K562 (cell line): Measurements from ENCODE around the gene ERAL1. TPM values are rescaled to one million over a fixed set of nuclear protein-coding genes. Genes with fewer than 3 reads are reported as not detected.

Experiments
- ARNT ChIP-seq, 2 experiments: fragments of 450-650 bp; IDR thresholded peaks; 2 replicates each; pipeline ENCODE4 v1.6.1; 2016; ENCODE audit warnings: mild to moderate bottlenecking in 1 of 2
- ATF7 ChIP-seq: fragments of 450-650 bp; IDR thresholded peaks from 2 replicates; pipeline ENCODE4 v1.7.1; 2014; ENCODE audit warnings: mild to moderate bottlenecking, moderate library complexity
- CBFB ChIP-seq: sonication (generic); formaldehyde crosslinking; IDR thresholded peaks from 2 replicates; pipeline ENCODE4 v1.4.0; 2020; ENCODE audit warnings: mild to moderate bottlenecking, missing genetic modification reagents
- E2F8 ChIP-seq: fragments of 450-650 bp; IDR thresholded peaks from 2 replicates; pipeline ENCODE4 v1.7.1; 2018; ENCODE audit warnings: mild to moderate bottlenecking, low read depth; ENCODE audit not compliant: partially characterized antibody
- GATAD2A ChIP-seq: fragments of 450-650 bp; IDR thresholded peaks from 2 replicates; pipeline ENCODE4 v1.6.1; 2017
- HDAC1 ChIP-seq, 2 experiments: fragments of 450-650 bp; IDR thresholded peaks; 2 replicates each; pipeline ENCODE4 v1.6.1; 2016 to 2017; ENCODE audit warnings: inconsistent platforms in 1 of 2, mild to moderate bottlenecking in 1 of 2, moderate library complexity in 1 of 2
- HDAC8 ChIP-seq: fragments of 450-650 bp; IDR thresholded peaks from 2 replicates; pipeline ENCODE4 v1.6.1; 2016; ENCODE audit warnings: mild to moderate bottlenecking, missing genetic modification characterization, moderate library complexity, missing compliant biosample characterization
- HMGN3 ChIP-seq: IDR thresholded peaks from 2 replicates; pipeline ENCODE4 v1.6.1; 2011; ENCODE audit warnings: borderline replicate concordance, low read depth, mild to moderate bottlenecking, mixed read lengths, low read length; ENCODE audit not compliant: insufficient read length; ENCODE audit errors: extremely low read depth
- MED1 ChIP-seq: sonication (generic); formaldehyde crosslinking; IDR thresholded peaks from 2 replicates; pipeline ENCODE4 v1.8.1; 2023; ENCODE audit warnings: missing genetic modification reagents, borderline replicate concordance
- NCOA4 ChIP-seq: fragments of 450-650 bp; IDR thresholded peaks from 2 replicates; pipeline ENCODE4 v1.6.1; 2018; ENCODE audit warnings: mild to moderate bottlenecking; ENCODE audit not compliant: partially characterized antibody
- NR2C1 ChIP-seq, 2 experiments: fragments of 450-650 bp; IDR thresholded peaks; 2 replicates each; pipeline ENCODE4 v1.6.1; 2017; ENCODE audit warnings: mild to moderate bottlenecking in 2 of 2, antibody characterized with exemption in 1 of 2, inconsistent platforms in 1 of 2, missing compliant biosample characterization in 1 of 2, missing genetic modification characterization in 1 of 2
- NR2C2 ChIP-seq, 2 experiments: fragments of 200-800 bp in 1 of 2; sonication (Bioruptor generic) in 1 of 2; sonication (generic) in 1 of 2; formaldehyde crosslinking in 1 of 2; IDR thresholded peaks; 2 replicates each; pipeline versions ENCODE4 v1.6.1 to v1.8.0; 2016 to 2022; ENCODE audit warnings: mild to moderate bottlenecking in 1 of 2, missing compliant biosample characterization in 1 of 2, missing genetic modification characterization in 1 of 2, missing genetic modification reagents in 1 of 2
- POLR2G ChIP-seq: fragments of 200-400 bp; formaldehyde crosslinking; IDR thresholded peaks from 2 replicates; pipeline ENCODE4 v1.6.1; 2017; ENCODE audit warnings: low read depth, mild to moderate bottlenecking, antibody characterized with exemption, low read length, moderate library complexity
- RCOR1 ChIP-seq, 2 experiments: IDR thresholded peaks; 2 replicates each; pipeline ENCODE4 v1.6.1; 2012; ENCODE audit warnings: low read depth in 2 of 2, low read length in 2 of 2, borderline replicate concordance in 1 of 2, improper control_type of control experiment in 1 of 2
- SLC30A9 ChIP-seq: fragments of 250-450 bp; sonication (Bioruptor Pico); IDR thresholded peaks from 2 replicates; pipeline ENCODE4 v1.8.0; 2022; ENCODE audit warnings: mild to moderate bottlenecking, moderate library complexity
- ZNF445 ChIP-seq: fragments of 250-450 bp; sonication (Bioruptor Pico); IDR thresholded peaks from 2 replicates; pipeline ENCODE4 v1.4.0; 2020; ENCODE audit warnings: low read depth, mild to moderate bottlenecking, moderate library complexity
- ZNF79 ChIP-seq: fragments of 250-450 bp; sonication (Bioruptor Pico); IDR thresholded peaks from 2 replicates; pipeline ENCODE4 v1.4.0; 2020; ENCODE audit warnings: low read depth, mild to moderate bottlenecking, moderate library complexity
- polyA plus RNA-seq, 8 experiments: library from polyadenylated mRNA; depleted of rRNA in 4 of 8; stranded (reverse) in 5 of 8; unstranded in 3 of 8; fragments of >200 nt; fragmentation: Nextera tagmentation in 2 of 8; fragmentation: Illumina TruSeq in 1 of 8; extraction: Ambion mirVana in 2 of 8; extraction: Trizol in 1 of 8; gene quantifications; 2 replicates each; pipeline versions ENCODE4 v1.2.1 to v1.2.3, GENCODE V29; 2011 to 2014; ENCODE audit warnings: inconsistent platforms in 1 of 8, missing spikeins in 1 of 8
- total RNA-seq, 7 experiments: library from RNA; depleted of rRNA in 6 of 7; stranded (reverse); fragments of >200 nt in 6 of 7; fragmentation: Illumina TruSeq in 2 of 7; extraction: Trizol in 2 of 7; gene quantifications; 2 replicates each; pipeline versions ENCODE4 v1.2.1 to v1.2.3, GENCODE V29; 2011 to 2021; ENCODE audit warnings: low replicate concordance in 1 of 7
- TF ChIP-seq, protein P1 (sequence below): fragments of 450-650 bp; formaldehyde crosslinking; conservative IDR thresholded peaks from 2 replicates; pipeline ENCODE4 v1.4.0; 2022; ENCODE audit warnings: mild to moderate bottlenecking, missing genetic modification characterization
- TF ChIP-seq, protein P2 (sequence below), 2 experiments: IDR thresholded peaks; 2 replicates each; pipeline ENCODE4 v1.6.1; 2011; ENCODE audit warnings: borderline replicate concordance in 1 of 2, control low read depth in 1 of 2, low read depth in 1 of 2, low read length in 1 of 2, mild to moderate bottlenecking in 1 of 2, mixed read lengths in 1 of 2, moderate library complexity in 1 of 2; ENCODE audit not compliant: insufficient read depth in 1 of 2, insufficient read length in 1 of 2, poor library complexity in 1 of 2, severe bottlenecking in 1 of 2; ENCODE audit errors: extremely low read depth in 1 of 2

The ERAL1 gene
- total and polyA plus RNA-seq, 9 of the 15 experiments (the other 6 are each of a cell fraction or from before 2014, with no cell fraction given) = 37.5 to 351 (median 106) TPM

DNA sequence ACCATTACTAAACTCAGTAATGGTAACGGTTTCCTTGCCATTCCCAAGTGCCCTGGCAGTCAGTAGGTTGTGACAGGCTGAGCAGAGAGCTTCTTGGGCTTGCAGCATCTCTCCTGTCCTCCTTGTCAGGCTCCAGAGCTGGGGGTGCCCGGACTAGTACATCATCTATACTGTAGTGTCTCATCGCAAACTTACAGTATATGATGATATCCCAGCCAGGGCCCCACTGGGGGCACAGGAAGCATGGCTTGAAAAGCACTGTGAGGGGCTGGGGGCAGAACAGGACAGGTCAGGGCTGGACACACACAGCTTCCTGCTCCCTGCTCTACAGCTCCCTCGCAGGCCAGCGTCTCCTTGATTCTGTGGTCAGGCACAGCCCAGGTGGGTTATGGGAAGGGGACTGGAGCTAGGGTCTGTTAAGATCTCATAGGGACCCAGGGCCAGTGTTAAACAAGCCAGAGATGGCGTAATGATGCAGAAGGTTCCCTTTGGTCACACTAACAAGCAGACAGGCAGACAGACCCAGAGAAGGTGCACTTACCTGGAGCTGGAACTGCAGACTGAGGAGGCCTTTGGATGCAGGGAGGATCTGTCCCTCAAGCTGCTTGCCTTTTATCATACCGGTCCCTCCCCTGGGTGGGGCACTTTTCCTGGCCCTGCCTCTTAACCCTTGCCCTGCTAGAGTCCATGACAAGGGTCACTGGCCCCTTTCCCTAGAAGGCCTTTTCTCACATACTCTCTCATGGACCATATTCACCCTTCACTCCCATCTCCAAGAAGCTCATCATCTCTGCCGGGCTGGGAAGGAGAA lies 6.8 kb downstream of the ERAL1 start (continued):
- peak; percentile 47 for TF ChIP-seq HMGN3
- TF ChIP-seq, protein P1, sequence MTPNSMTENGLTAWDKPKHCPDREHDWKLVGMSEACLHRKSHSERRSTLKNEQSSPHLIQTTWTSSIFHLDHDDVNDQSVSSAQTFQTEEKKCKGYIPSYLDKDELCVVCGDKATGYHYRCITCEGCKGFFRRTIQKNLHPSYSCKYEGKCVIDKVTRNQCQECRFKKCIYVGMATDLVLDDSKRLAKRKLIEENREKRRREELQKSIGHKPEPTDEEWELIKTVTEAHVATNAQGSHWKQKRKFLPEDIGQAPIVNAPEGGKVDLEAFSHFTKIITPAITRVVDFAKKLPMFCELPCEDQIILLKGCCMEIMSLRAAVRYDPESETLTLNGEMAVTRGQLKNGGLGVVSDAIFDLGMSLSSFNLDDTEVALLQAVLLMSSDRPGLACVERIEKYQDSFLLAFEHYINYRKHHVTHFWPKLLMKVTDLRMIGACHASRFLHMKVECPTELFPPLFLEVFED (CRISPR knock-in tag) = no peak
- TF ChIP-seq E2F8 = peak; percentile 75
- TF ChIP-seq ATF7 = peak; percentile 66
- peak; percentile 55 for TF ChIP-seq POLR2G
- TF ChIP-seq ZNF79 (CRISPR knock-in tag) = no peak
- TF ChIP-seq ARNT (IDR thresholded peaks at IDR 0.05) = 0 out of 4 replicates have a peak, but pooled peaks of 1 of the 2 experiments have one; percentile 60
- TF ChIP-seq MED1 (CRISPR knock-in tag) = no peak
- TF ChIP-seq HDAC1 (IDR thresholded peaks at IDR 0.05) = peak in 1 of 2 experiments; percentile 88; a peak in 2 of 4 replicates
- peak; percentile 73; the same call in 1 of the 2 replicates for TF ChIP-seq CBFB (CRISPR knock-in tag)
- TF ChIP-seq ZNF445 = 0 out of 2 replicates have a peak, but pooled peaks have one; percentile 45
- no peak; a peak in 1 of 4 replicates for TF ChIP-seq RCOR1 (IDR thresholded peaks at IDR 0.05; ENCODE audit: borderline replicate concordance in 1 of 2, low read depth in 2 of 2, low read length in 2 of 2)
- no peak for TF ChIP-seq NCOA4
- peak; percentile 85 for TF ChIP-seq NR2C1 (IDR thresholded peaks at IDR 0.05)
- peak; percentile 52 for TF ChIP-seq NR2C1 (tag; IDR thresholded peaks at IDR 0.05)
- no peak for TF ChIP-seq SLC30A9 (CRISPR knock-in tag)
- TF ChIP-seq NR2C2 (CRISPR knock-in tag; IDR thresholded peaks at IDR 0.05) = no peak
- peak; percentile 54; the same call in 1 of the 2 replicates for TF ChIP-seq NR2C2 (tag; IDR thresholded peaks at IDR 0.05)
- TF ChIP-seq HDAC8 (tag) = 0 out of 2 replicates have a peak, but pooled peaks have one; percentile 32
- TF ChIP-seq GATAD2A = peak; percentile 80
- TF ChIP-seq, protein P2, sequence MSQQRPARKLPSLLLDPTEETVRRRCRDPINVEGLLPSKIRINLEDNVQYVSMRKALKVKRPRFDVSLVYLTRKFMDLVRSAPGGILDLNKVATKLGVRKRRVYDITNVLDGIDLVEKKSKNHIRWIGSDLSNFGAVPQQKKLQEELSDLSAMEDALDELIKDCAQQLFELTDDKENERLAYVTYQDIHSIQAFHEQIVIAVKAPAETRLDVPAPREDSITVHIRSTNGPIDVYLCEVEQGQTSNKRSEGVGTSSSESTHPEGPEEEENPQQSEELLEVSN (IDR thresholded peaks at IDR 0.05; ENCODE audit: borderline replicate concordance in 1 of 2, extremely low read depth in 1 of 2, insufficient read depth in 1 of 2, insufficient read length in 1 of 2, low read depth in 1 of 2, low read length in 1 of 2, poor library complexity in 1 of 2, severe bottlenecking in 1 of 2) = peak in 1 of 2 experiments; percentile 12
